Activated T-cell treated with anti-CD3 and anti-CD28 coated beads, Interleukin-2, amount 50 U/mL, for 4 hours (primary cell): ENCODE results near the gene OCA2. TPM values are rescaled to one million over a fixed set of nuclear protein-coding genes. Genes with fewer than 3 reads are reported as not detected.
"Not testable (repeated sequence)": the region's sequence is repeated elsewhere in the genome, so short reads cannot be mapped to it uniquely, and the experiment has no call there.

Source experiments
- ATAC-seq, 2 donors: fragments of 200-7000 bp; cut with Tn5 transposase; one replicate each; pipeline ENCODE4 v1.10.0; 2021
- DNase-seq: peaks from one replicate; pipeline ENCODE4 v3.0.0-alpha.2; 2020
- H3K27me3 Mint-ChIP-seq: one replicate; pipeline ENCODE4 v1.8.0; 2021; ENCODE audit warnings: low read depth, mixed read lengths
- H3K36me3 Mint-ChIP-seq: one replicate; pipeline ENCODE4 v1.8.0; 2022; ENCODE audit warnings: mixed read lengths; ENCODE audit not compliant: insufficient read depth
- H3K4me1 Mint-ChIP-seq: one replicate; pipeline ENCODE4 v1.8.0; 2021; ENCODE audit warnings: low read depth, mixed read lengths
- H3K4me3 Mint-ChIP-seq: one replicate; pipeline ENCODE4 v1.8.0; 2021; ENCODE audit warnings: mild to moderate bottlenecking, moderate library complexity, mixed read lengths
- H3K9me3 Mint-ChIP-seq: one replicate; pipeline ENCODE4 v1.8.0; 2021; ENCODE audit warnings: mixed read lengths
- total RNA-seq, 3 donors: library from RNA; stranded (reverse); gene quantifications; one replicate each; pipeline ENCODE4 v1.2.1, GENCODE V29; 2021

OCA2 gene
- total RNA-seq: not detected

- Mint-ChIP-seq H3K4me3 (no peak within 1 kb of the TSS), H3K27me3 (peaks cover 66% of the 10 kb centered on the region), H3K9me3 (no peaks in the 10 kb centered on the region), H3K4me1 (peaks cover 37% of the 10 kb centered on the region), H3K36me3 (no peaks in the 10 kb centered on the region)
- DNase-seq: peak; percentile 56
- peak; percentile 7 to 12 for ATAC-seq
Observed at GRCh38 chr15:28098766-28099554, at the start of gene OCA2. Gene OCA2 (minus strand): TSS chr15:28099315. CDS start chr15:28081874, 17,441 bp downstream.

GRCh38 chr15:28147801-28148200 is 48.7 kb upstream of the OCA2 start:
- no peak for DNase-seq
- Mint-ChIP-seq H3K27me3 (no peaks in the 10 kb centered on the region), H3K4me3 (no peak overlapping the region), H3K36me3 (peaks cover 53% of the 10 kb centered on the region), H3K4me1 (no peaks in the 10 kb centered on the region), H3K9me3 (peaks cover 18% of the 10 kb centered on the region)
- no peak for ATAC-seq

GRCh38 chr15:28145419-28145818 is 46.3 kb upstream of the OCA2 start:
- Mint-ChIP-seq H3K9me3 (peaks cover 15% of the 10 kb centered on the region), H3K36me3 (peaks cover 51% of the 10 kb centered on the region)
- H3K4me1 Mint-ChIP-seq, ATAC-seq, H3K27me3 Mint-ChIP-seq, H3K4me3 Mint-ChIP-seq, DNase-seq: not testable (repeated sequence)

- Mint-ChIP-seq H3K4me3 (no peak overlapping the region), H3K4me1 (peaks cover 26% of the 10 kb centered on the region), H3K36me3 (peaks cover 46% of the 10 kb centered on the region), H3K27me3 (no peaks in the 10 kb centered on the region), H3K9me3 (no peaks in the 10 kb centered on the region)
- no peak for ATAC-seq
- DNase-seq: no peak
Observed at GRCh38 chr15:28140062-28140461, 40.9 kb upstream of the OCA2 start.

GRCh38 chr15:28137408-28138039 is 38.4 kb upstream of the OCA2 start:
- H3K27me3 Mint-ChIP-seq, H3K9me3 Mint-ChIP-seq, H3K4me3 Mint-ChIP-seq, DNase-seq: not testable (repeated sequence)
- H3K36me3 Mint-ChIP-seq: peaks cover 41% of the 10 kb centered on the region
- peaks cover 29% of the 10 kb centered on the region for H3K4me1 Mint-ChIP-seq
- peak in 1 of 2 donors; percentile 62 for ATAC-seq

- Mint-ChIP-seq H3K36me3 (peaks cover 32% of the 10 kb centered on the region), H3K4me1 (peaks cover 29% of the 10 kb centered on the region)
- H3K9me3 Mint-ChIP-seq, DNase-seq, H3K27me3 Mint-ChIP-seq, H3K4me3 Mint-ChIP-seq: not testable (repeated sequence)
- ATAC-seq: peak; percentile 38 to 83
Observed at GRCh38 chr15:28136236-28136904, 37.3 kb upstream of the OCA2 start.

- Mint-ChIP-seq H3K4me3 (no peak overlapping the region), H3K27me3 (no peaks in the 10 kb centered on the region), H3K4me1 (peaks cover 29% of the 10 kb centered on the region), H3K36me3 (peaks cover 25% of the 10 kb centered on the region), H3K9me3 (no peaks in the 10 kb centered on the region)
- DNase-seq (no peak), ATAC-seq (no peak)
Observed at GRCh38 chr15:28133281-28133680, 34.2 kb upstream of the OCA2 start.

GRCh38 chr15:28132524-28133275 is 33.6 kb upstream of the OCA2 start:
- Mint-ChIP-seq H3K4me3 (no peak overlapping the region), H3K4me1 (peaks cover 25% of the 10 kb centered on the region), H3K27me3 (no peaks in the 10 kb centered on the region), H3K9me3 (no peaks in the 10 kb centered on the region), H3K36me3 (peaks cover 27% of the 10 kb centered on the region)
- ATAC-seq (no peak), DNase-seq (no peak)

GRCh38 chr15:28131946-28132345 is 32.8 kb upstream of the OCA2 start:
- no peaks in the 10 kb centered on the region for H3K27me3 Mint-ChIP-seq
- no peak overlapping the region for H3K4me3 Mint-ChIP-seq
- peaks cover 29% of the 10 kb centered on the region for H3K36me3 Mint-ChIP-seq
- ATAC-seq (no peak), DNase-seq (no peak)
- H3K4me1 Mint-ChIP-seq: peaks cover 17% of the 10 kb centered on the region
- H3K9me3 Mint-ChIP-seq: no peaks in the 10 kb centered on the region

- Mint-ChIP-seq H3K4me1 (peaks cover 12% of the 10 kb centered on the region), H3K4me3 (no peak overlapping the region), H3K9me3 (no peaks in the 10 kb centered on the region), H3K27me3 (no peaks in the 10 kb centered on the region), H3K36me3 (peaks cover 26% of the 10 kb centered on the region)
- ATAC-seq (no peak), DNase-seq (no peak)
Observed at GRCh38 chr15:28131400-28131799, 32.3 kb upstream of the OCA2 start.

GRCh38 chr15:28130651-28131050 is 31.5 kb upstream of the OCA2 start:
- H3K4me3 Mint-ChIP-seq: no peak overlapping the region
- no peak for DNase-seq
- no peaks in the 10 kb centered on the region for H3K27me3 Mint-ChIP-seq
- H3K36me3 Mint-ChIP-seq: peaks cover 27% of the 10 kb centered on the region
- ATAC-seq: no peak
- H3K4me1 Mint-ChIP-seq: peaks cover 5% of the 10 kb centered on the region
- no peaks in the 10 kb centered on the region for H3K9me3 Mint-ChIP-seq

- Mint-ChIP-seq H3K4me3 (no peak overlapping the region), H3K9me3 (no peaks in the 10 kb centered on the region), H3K36me3 (peaks cover 27% of the 10 kb centered on the region), H3K4me1 (no peaks in the 10 kb centered on the region), H3K27me3 (no peaks in the 10 kb centered on the region)
- no peak for DNase-seq
- ATAC-seq: no peak
Observed at GRCh38 chr15:28129231-28129848, 30.2 kb upstream of the OCA2 start.

- Mint-ChIP-seq H3K27me3 (no peaks in the 10 kb centered on the region), H3K9me3 (no peaks in the 10 kb centered on the region), H3K36me3 (peaks cover 26% of the 10 kb centered on the region), H3K4me1 (no peaks in the 10 kb centered on the region), H3K4me3 (no peak overlapping the region)
- DNase-seq: no peak
- ATAC-seq: no peak
Observed at GRCh38 chr15:28128031-28128430, 28.9 kb upstream of the OCA2 start.

GRCh38 chr15:28127036-28127435 is 27.9 kb upstream of the OCA2 start:
- Mint-ChIP-seq H3K4me1 (no peaks in the 10 kb centered on the region), H3K4me3 (no peak overlapping the region), H3K9me3 (no peaks in the 10 kb centered on the region), H3K36me3 (peaks cover 28% of the 10 kb centered on the region), H3K27me3 (no peaks in the 10 kb centered on the region)
- ATAC-seq (no peak), DNase-seq (no peak)
